Choroid plexus epithelial cell (primary cell): ENCODE data around the gene XIAP.
"Not testable (repeated sequence)": the region's sequence is repeated elsewhere in the genome, so short reads cannot be mapped to it uniquely, and the experiment has no call there.

Source experiments
- DNase-seq: peaks from one replicate; pipeline ENCODE4 v3.0.0-alpha.2; 2010; ENCODE audit warnings: low read depth
- H3K4me3 ChIP-seq: 2 replicates; pipeline ENCODE4 v1.5.1; 2011; ENCODE audit warnings: low read depth, mild to moderate bottlenecking, control low read depth, low read length, moderate library complexity
- CTCF ChIP-seq: conservative IDR thresholded peaks from 2 replicates; pipeline ENCODE4 v1.5.1; 2011; ENCODE audit warnings: low read depth, mild to moderate bottlenecking, control low read depth, inconsistent platforms, low read length, moderate library complexity

XIAP gene

GRCh38 chrX:123923211-123923610 lies 63.4 kb downstream of the XIAP start:
- no peak for DNase-seq
- TF ChIP-seq CTCF = no peak
- no peak overlapping the region for H3K4me3 ChIP-seq

- DNase-seq = peak; percentile 76
- TF ChIP-seq CTCF = no peak
- no peak overlapping the region for H3K4me3 ChIP-seq
Measured at GRCh38 chrX:123924186-123924585, 64.3 kb downstream of the XIAP start.

GRCh38 chrX:123927845-123928244 lies 68.0 kb downstream of the XIAP start:
- no peak for TF ChIP-seq CTCF
- DNase-seq = no peak
- no peak overlapping the region for H3K4me3 ChIP-seq

GRCh38 chrX:123932055-123932454 lies 72.2 kb downstream of the XIAP start:
- not testable (repeated sequence) for H3K4me3 ChIP-seq, DNase-seq

- no peak for DNase-seq
- H3K4me3 ChIP-seq = no peak overlapping the region
- no peak for TF ChIP-seq CTCF
Measured at GRCh38 chrX:123943074-123943473, 83.2 kb downstream of the XIAP start.

- no peak overlapping the region for H3K4me3 ChIP-seq
- no peak for DNase-seq
- TF ChIP-seq CTCF = no peak
Measured at GRCh38 chrX:123943488-123943887, 83.6 kb downstream of the XIAP start.

- no peak for DNase-seq
- no peak overlapping the region for H3K4me3 ChIP-seq
- no peak for TF ChIP-seq CTCF
Measured at GRCh38 chrX:123949846-123950245, 90.0 kb downstream of the XIAP start.
